H1 (cell line): ENCODE data around the gene CCNK. TPM values are rescaled to one million over a fixed set of nuclear protein-coding genes. Genes with fewer than 3 reads are reported as not detected.
A peak's percentile ranks its signal among the peaks of the same experiment; 100 is the strongest.

Experiments
- CTCF ChIA-PET: fragments of 300-600 bp; sonication (Branson Sonifier 250); formaldehyde crosslinking; loops from one replicate; lab custom pipeline; 2021; ENCODE audit not compliant: partially characterized antibody; lab: Charles Lee
- POLR2A ChIA-PET: fragments of 300-600 bp; sonication (Branson Sonifier 250); formaldehyde crosslinking; loops from one replicate; lab custom pipeline; 2021; ENCODE audit warnings: inconsistent platforms; ENCODE audit not compliant: partially characterized antibody; lab: Charles Lee
- DNase-seq, 2 experiments: peaks; one replicate each; pipeline versions ENCODE4 v3.0.0 to v3.0.0-alpha.2; 2010 to 2022; ENCODE audit warnings: low spot score in 2 of 2, low read depth in 1 of 2, mixed read lengths in 1 of 2
- FAIRE-seq: peaks from 2 replicates; lab custom pipeline; 2011; peaks lifted over from hg19 to GRCh38; lab: Jason Lieb, UNC
- H2AFZ ChIP-seq: 2 replicates; pipeline ENCODE4 v1.8.1; 2012; ENCODE audit warnings: low read length, inconsistent platforms
- H2AK5ac ChIP-seq: 2 replicates; pipeline ENCODE4 v1.6.1; 2013; ENCODE audit warnings: low read depth, low read length
- H2BK120ac ChIP-seq: replicated peaks from 2 replicates; pipeline ENCODE3; 2013; ENCODE audit warnings: low read depth, low read length, inconsistent platforms
- H2BK12ac ChIP-seq: 2 replicates; pipeline ENCODE4 v1.6.1; 2013; ENCODE audit warnings: low read depth, low read length
- H2BK15ac ChIP-seq: 2 replicates; pipeline ENCODE4 v1.6.1; 2013; ENCODE audit warnings: low read length
- H2BK20ac ChIP-seq: 2 replicates; pipeline ENCODE4 v1.6.1; 2013; ENCODE audit warnings: low read length
- H2BK5ac ChIP-seq: 2 replicates; pipeline ENCODE4 v1.6.1; 2013; ENCODE audit warnings: low read depth, low read length
- H3K14ac ChIP-seq: 2 replicates; pipeline ENCODE4 v1.6.1; 2013; ENCODE audit warnings: inconsistent platforms; ENCODE audit not compliant: insufficient read length
- H3K18ac ChIP-seq: 2 replicates; pipeline ENCODE4 v1.6.1; 2013; ENCODE audit warnings: low read length; ENCODE audit errors: extremely low read depth
- H3K23ac ChIP-seq: 2 replicates; pipeline ENCODE4 v1.6.1; 2013; ENCODE audit warnings: inconsistent platforms; ENCODE audit not compliant: insufficient read length
- H3K23me2 ChIP-seq: 2 replicates; pipeline ENCODE4 v1.6.1; 2013; ENCODE audit warnings: low read depth, low read length
- H3K27ac ChIP-seq: 2 replicates; pipeline ENCODE4 v1.6.1; 2011; ENCODE audit warnings: low read depth, low read length, inconsistent platforms
- H3K27me3 ChIP-seq, 4 experiments: replicated peaks in 1 of 4; 1 replicate in 1 of 4; 2 replicates in 3 of 4; pipeline versions ENCODE4 v1.6.1 to v1.8.1; 2011 to 2013; ENCODE audit warnings: low read length in 3 of 4, mild to moderate bottlenecking in 3 of 4, inconsistent platforms in 2 of 4, mixed read lengths in 2 of 4, moderate library complexity in 1 of 4; ENCODE audit not compliant: control insufficient read depth in 3 of 4, insufficient read depth in 3 of 4; ENCODE audit errors: extremely low read depth in 1 of 4
- H3K36me3 ChIP-seq, 4 experiments: 2 replicates each; pipeline versions ENCODE4 v1.6.1 to v1.8.1; 2011 to 2013; ENCODE audit warnings: mild to moderate bottlenecking in 4 of 4, low read length in 3 of 4, moderate library complexity in 2 of 4, control low read depth in 1 of 4, inconsistent platforms in 1 of 4; ENCODE audit not compliant: insufficient read depth in 4 of 4, control insufficient read depth in 2 of 4
- H3K4ac ChIP-seq: replicated peaks from 2 replicates; pipeline ENCODE3; 2013; ENCODE audit warnings: low read length, low read depth, mixed read lengths, inconsistent platforms; ENCODE audit not compliant: insufficient read length
- H3K4me1 ChIP-seq, 4 experiments: replicated peaks in 1 of 4; 1 replicate in 1 of 4; 2 replicates in 3 of 4; pipeline versions ENCODE4 v1.6.1 to v1.8.1; 2011 to 2013; ENCODE audit warnings: low read length in 3 of 4, inconsistent platforms in 2 of 4, mixed read lengths in 1 of 4; ENCODE audit not compliant: insufficient read depth in 4 of 4, control insufficient read depth in 3 of 4
- H3K4me2 ChIP-seq, 2 experiments: 2 replicates each; pipeline versions ENCODE4 v1.6.1 to v1.8.1; 2011 to 2013; ENCODE audit warnings: low read depth in 2 of 2, low read length in 2 of 2, control low read depth in 1 of 2, inconsistent platforms in 1 of 2, mild to moderate bottlenecking in 1 of 2; ENCODE audit not compliant: insufficient read depth in 1 of 2
- H3K4me3 ChIP-seq, 4 experiments: fragments of 200-600, 300-600 bp in 1 of 4; sonication (generic), shearing (Covaris generic), sonication (Bioruptor Twin) in 1 of 4; 2 replicates each; pipeline versions ENCODE4 v1.5.1 to v1.8.1; 2011 to 2016; ENCODE audit warnings: low read length in 4 of 4, low read depth in 3 of 4, control low read depth in 2 of 4, inconsistent platforms in 2 of 4, mild to moderate bottlenecking in 2 of 4, mixed read lengths in 1 of 4, moderate library complexity in 1 of 4; ENCODE audit not compliant: insufficient read depth in 2 of 4; ENCODE audit errors: extremely low read depth in 1 of 4
- H3K56ac ChIP-seq: replicated peaks from 2 replicates; pipeline ENCODE3; 2013; ENCODE audit warnings: low read depth, mild to moderate bottlenecking, mixed read lengths, low read length, inconsistent platforms; ENCODE audit not compliant: insufficient read length
- H3K79me1 ChIP-seq: 2 replicates; pipeline ENCODE4 v1.6.1; 2013; ENCODE audit warnings: low read depth, low read length, control low read depth
- H3K79me2 ChIP-seq, 2 experiments: 2 replicates each; pipeline versions ENCODE4 v1.6.1 to v1.8.1; 2012 to 2013; ENCODE audit warnings: low read length in 2 of 2, mild to moderate bottlenecking in 2 of 2, inconsistent platforms in 1 of 2; ENCODE audit not compliant: insufficient read depth in 2 of 2, control insufficient read depth in 1 of 2
- H3K9ac ChIP-seq, 4 experiments: replicated peaks in 1 of 4; 1 replicate in 1 of 4; 2 replicates in 3 of 4; pipeline versions ENCODE4 v1.6.1 to v1.8.1; 2011 to 2013; ENCODE audit warnings: low read depth in 3 of 4, low read length in 3 of 4, control low read depth in 2 of 4, mild to moderate bottlenecking in 2 of 4, moderate library complexity in 2 of 4, inconsistent platforms in 1 of 4; ENCODE audit errors: extremely low read depth in 1 of 4
- H3K9me3 ChIP-seq, 2 experiments: 2 replicates each; pipeline versions ENCODE4 v1.6.1 to v1.8.1; 2012 to 2013; ENCODE audit warnings: mild to moderate bottlenecking in 2 of 2, moderate library complexity in 2 of 2, control low read depth in 1 of 2, inconsistent platforms in 1 of 2, low read depth in 1 of 2, low read length in 1 of 2, mixed read lengths in 1 of 2; ENCODE audit not compliant: insufficient read depth in 2 of 2
- H4K20me1 ChIP-seq, 2 experiments: replicated peaks in 1 of 2; 2 replicates each; pipeline versions ENCODE3 to v1.8.1; 2011 to 2013; ENCODE audit warnings: inconsistent platforms in 2 of 2, low read length in 2 of 2, mild to moderate bottlenecking in 1 of 2; ENCODE audit not compliant: insufficient read depth in 2 of 2, control insufficient read depth in 1 of 2
- H4K5ac ChIP-seq: 2 replicates; pipeline ENCODE4 v1.6.1; 2013; ENCODE audit warnings: low read length, low read depth, mixed read lengths, inconsistent platforms; ENCODE audit not compliant: insufficient read length
- H4K8ac ChIP-seq: 2 replicates; pipeline ENCODE4 v1.8.0; 2013; ENCODE audit warnings: mild to moderate bottlenecking, moderate library complexity, low read length, inconsistent platforms; ENCODE audit not compliant: insufficient read depth; ENCODE audit errors: extremely low read depth
- H4K91ac ChIP-seq: replicated peaks from 2 replicates; pipeline ENCODE3; 2013; ENCODE audit warnings: low read length, mixed read lengths, inconsistent platforms; ENCODE audit not compliant: insufficient read length
- CTCF ChIP-seq, 3 experiments: IDR thresholded peaks; 1 replicate in 2 of 3; 2 replicates in 1 of 3; pipeline versions ENCODE4 v1.5.1 to v1.6.1; 2011; ENCODE audit warnings: low read length in 3 of 3, mild to moderate bottlenecking in 3 of 3, inconsistent platforms in 2 of 3, low read depth in 1 of 3, moderate library complexity in 1 of 3; ENCODE audit not compliant: insufficient read depth in 1 of 3; ENCODE audit errors: control extremely low read depth in 1 of 3
- E2F6 ChIP-seq: IDR thresholded peaks from 2 replicates; pipeline ENCODE4 v1.6.1; 2012; ENCODE audit warnings: inconsistent platforms
- RAD21 ChIP-seq, 2 experiments: IDR thresholded peaks in 1 of 2; conservative IDR thresholded peaks in 1 of 2; 2 replicates each; pipeline ENCODE4 v1.6.1; 2011; ENCODE audit warnings: low read depth in 2 of 2, low read length in 2 of 2, improper control_type of control experiment in 1 of 2, inconsistent platforms in 1 of 2, mild to moderate bottlenecking in 1 of 2, moderate library complexity in 1 of 2
- SAP30 ChIP-seq: fragments of 300-600 bp; sonication (generic); IDR thresholded peaks from 2 replicates; pipeline ENCODE4 v1.7.1; 2012; ENCODE audit warnings: low read length, moderate library complexity, mild to moderate bottlenecking, inconsistent platforms; ENCODE audit not compliant: insufficient read depth, insufficient replicate concordance
- TAF7 ChIP-seq: optimal IDR thresholded peaks from 2 replicates; pipeline ENCODE3; 2011; ENCODE audit warnings: low read depth, mild to moderate bottlenecking, inconsistent platforms, low read length, moderate library complexity, borderline replicate concordance
- TBP ChIP-seq: IDR thresholded peaks from 2 replicates; pipeline ENCODE4 v1.6.1; 2011; ENCODE audit warnings: low read depth, low read length, improper control_type of control experiment
- USF2 ChIP-seq: IDR thresholded peaks from 2 replicates; pipeline ENCODE4 v1.6.1; 2011; ENCODE audit warnings: low read length, improper control_type of control experiment
- WGBS, 2 experiments: shearing (Covaris generic) in 1 of 2; methylation state at CpG; one replicate each; pipeline versions ENCODE4 v1.1.6 to v1.1.7; 2013 to 2015; ENCODE audit warnings: low lambda C conversion rate in 2 of 2, mixed read lengths in 2 of 2, inconsistent platforms in 1 of 2, low coverage in 1 of 2, missing lambda C conversion rate in 1 of 2; ENCODE audit not compliant: insufficient replicate concordance in 2 of 2, insufficient coverage in 1 of 2, insufficient read length in 1 of 2; ENCODE audit errors: extremely low coverage in 1 of 2, missing lambda C conversion rate in 1 of 2; 5-methylcytosine and 5-hydroxymethylcytosine counted together
- polyA plus RNA-seq, 7 experiments: library from polyadenylated mRNA; depleted of rRNA in 3 of 7; stranded (reverse) in 5 of 7; unstranded in 2 of 7; fragments of >200 nt in 5 of 7; fragments of 200-250 nt in 2 of 7; gene quantifications; 1 replicate in 5 of 7; 2 replicates in 1 of 7; 4 replicates in 1 of 7; pipeline versions ENCODE4 v1.2.1 to v1.2.3, GENCODE V29; 2011 to 2013; ENCODE audit warnings: missing spikeins in 2 of 7, mixed read lengths in 2 of 7
- total RNA-seq: library from RNA; stranded (reverse); fragmentation: NEBNext Ultra II Directional; extraction: Animal tissue kit (Norgen Biotek cat#: 25700); gene quantifications from 2 replicates; pipeline ENCODE4 v1.2.1, GENCODE V29; 2021

CCNK gene
- total and polyA plus RNA-seq, 2 of the 8 experiments (the other 6 are each of a cell fraction or from before 2014, with no cell fraction given), result 10.7 to 82.7 TPM

DNA sequence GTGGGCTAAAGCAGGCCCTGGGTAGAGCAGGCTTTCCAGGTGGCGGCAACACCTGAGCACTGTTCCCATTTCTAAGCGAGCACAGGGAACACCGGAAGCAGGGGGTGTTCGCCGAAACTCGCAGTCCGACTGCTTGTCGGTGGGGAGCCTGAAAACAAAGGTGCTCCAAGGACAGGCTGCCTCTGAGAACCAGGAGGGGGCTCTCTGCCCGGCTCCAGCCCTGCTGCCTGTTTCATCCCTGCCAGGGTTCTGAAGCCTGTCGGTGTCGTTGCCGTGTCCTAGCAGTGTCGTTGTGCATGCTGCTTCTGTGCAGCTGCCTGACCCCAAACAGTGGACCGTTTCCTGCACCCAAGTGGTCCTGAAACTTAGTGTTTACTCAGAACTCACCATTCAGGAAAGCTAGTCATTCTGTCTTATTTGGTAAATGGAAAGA is 21.8 kb downstream of the CCNK start:
- peak; percentile 24 for FAIRE-seq
- CTCF ChIA-PET, result interaction anchor here (0.8 to 2.9 kb wide), 2 partner anchors 10 to 125 kb away, joined by 5 to 17 read pairs; no protein-coding TSS in a partner anchor

More for the DNA sequence above, 21.8 kb downstream of the CCNK start:
- no peak overlapping the region for H3K4ac ChIP-seq
- H3K27ac ChIP-seq, result peak overlapping the region; percentile 55
- no peaks in the 10 kb centered on the region for H4K20me1 ChIP-seq
- H2BK12ac ChIP-seq, result peak overlapping the region; percentile 63
- no peaks in the 10 kb centered on the region for H3K9me3 ChIP-seq
- H3K18ac ChIP-seq, result peak overlapping the region; percentile 85; the same call in 1 of the 2 replicates
- H2AK5ac ChIP-seq, result peak overlapping the region; percentile 79; the same call in 1 of the 2 replicates
- WGBS, 2 experiments, result 51% methylated on average over 14 of the region's 14 CpGs; no CpG with 5 or more reads in 1 of the 2 experiments
- no peak overlapping the region for H2AFZ ChIP-seq
- no peak overlapping the region for H3K23ac ChIP-seq
- no peak overlapping the region for H2BK120ac ChIP-seq
- H4K91ac ChIP-seq, result peak overlapping the region; percentile 71
- H3K79me2 ChIP-seq, result no peaks in the 10 kb centered on the region
- H4K5ac ChIP-seq, result no peak overlapping the region
- H3K4me2 ChIP-seq, result peak overlapping the region; percentile 46 to 48; a peak in 3 of 4 replicates
- H3K23me2 ChIP-seq, result no peaks in the 10 kb centered on the region
- H2BK15ac ChIP-seq, result no peak overlapping the region
- POLR2A ChIA-PET, result interaction anchor here (1.1 kb wide), 1 partner anchor 13 kb away, joined by 3 read pairs; no protein-coding TSS in a partner anchor
- H3K27me3 ChIP-seq, result no peaks in the 10 kb centered on the region
- H3K79me1 ChIP-seq, result peaks cover 6% of the 10 kb centered on the region; the same call in 1 of the 2 replicates
- TF ChIP-seq CTCF (IDR thresholded peaks at IDR 0.05; ENCODE audit: control extremely low read depth in 1 of 3, insufficient read depth in 1 of 3, low read depth in 1 of 3, low read length in 3 of 3), result peak; percentile 33 to 52 (median 42)
- no peak for TF ChIP-seq E2F6
- TF ChIP-seq USF2, result no peak
- no peak for TF ChIP-seq TAF7
- TF ChIP-seq TBP, result 0 out of 2 replicates have a peak, but pooled peaks have one; percentile 22
- no peak for TF ChIP-seq SAP30
- peak in 1 of 2 experiments; percentile 39; a peak in 2 of 4 replicates for TF ChIP-seq RAD21 (IDR thresholded peaks at IDR 0.05 in 1 of 2, conservative IDR thresholded peaks at IDR 0.05 in 1 of 2; ENCODE audit: low read depth in 2 of 2, low read length in 2 of 2)
- no peak overlapping the region for H2BK20ac ChIP-seq
- no peak overlapping the region for H3K56ac ChIP-seq
- no peak overlapping the region; a peak in 1 of 8 replicates for H3K4me3 ChIP-seq
- peaks cover 0 to 13% (median 4%) of the 10 kb centered on the region in 4 experiments; a peak in 5 of 7 replicates for H3K4me1 ChIP-seq
- peaks cover 26 to 76% (median 48%) of the 10 kb centered on the region in 4 experiments for H3K36me3 ChIP-seq
- no peak overlapping the region for H4K8ac ChIP-seq
- no peak overlapping the region for H3K14ac ChIP-seq
- DNase-seq, result peak in 1 of 2 experiments; percentile 72
- H3K9ac ChIP-seq, result no peak overlapping the region; a peak in 2 of 7 replicates
- H2BK5ac ChIP-seq, result peak overlapping the region; percentile 95
